ENCODE results near the gene CCNE1.
"Not testable (repeated sequence)": the region's sequence is repeated elsewhere in the genome, so short reads cannot be mapped to it uniquely, and the experiment has no call there.

Gene CCNE1

DNA sequence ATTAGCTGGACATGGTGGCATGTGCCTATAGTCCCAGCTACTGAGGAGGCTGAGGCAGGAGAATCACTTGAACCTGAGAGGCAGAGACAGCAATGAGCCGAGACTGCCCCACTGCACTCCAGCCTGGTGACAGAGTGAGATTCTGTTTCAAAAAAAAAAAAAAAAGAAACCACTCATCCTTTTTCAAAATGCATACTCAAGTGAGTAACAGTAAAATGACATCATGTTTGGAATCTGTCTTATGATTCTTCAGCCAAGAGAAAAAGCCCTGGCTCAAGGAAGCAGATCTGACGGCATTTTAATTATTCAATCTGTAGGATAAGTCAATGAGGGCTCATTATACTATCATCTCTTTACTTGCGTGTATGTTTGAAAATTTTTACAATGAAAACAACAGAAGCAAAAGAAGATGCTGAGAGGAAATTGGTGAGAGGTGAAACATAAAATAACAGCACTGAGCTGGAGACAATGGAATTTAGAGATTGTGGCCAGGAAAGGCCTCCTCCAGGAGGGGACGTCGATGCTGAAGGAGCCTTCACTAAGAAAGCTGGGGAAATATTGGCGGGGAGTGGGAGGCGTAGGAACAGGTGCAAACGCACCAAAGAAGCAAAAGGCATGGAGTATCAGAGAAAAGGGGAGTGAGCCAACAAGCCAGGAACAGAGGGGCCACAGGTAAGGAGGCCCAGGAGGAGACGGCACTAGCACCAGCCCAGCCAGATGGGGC, 12.9 kb upstream of the CCNE1 start:
- no peaks in the 10 kb centered on the region for H3K4me1 ChIP-seq (ENCODE audit: insufficient read depth, low read length)
- H3K9me3 ChIP-seq (ENCODE audit: insufficient read depth, low read length, severe bottlenecking): no peaks in the 10 kb centered on the region
- DNase-seq (no peak), ATAC-seq (ENCODE audit: insufficient read depth, low read depth) (no peak)
- no peak overlapping the region for H3K27ac ChIP-seq (ENCODE audit: low read length)
- no peaks in the 10 kb centered on the region for H3K79me2 ChIP-seq (ENCODE audit: insufficient read depth, low read length)
- no peaks in the 10 kb centered on the region for H4K20me1 ChIP-seq (ENCODE audit: insufficient read depth, low read length)
- no peak overlapping the region for H3K4me3 ChIP-seq (ENCODE audit: low read depth in 1 of 2, low read length in 2 of 2)
- H3K27me3 ChIP-seq (ENCODE audit: insufficient read depth, low read length, poor library complexity): no peaks in the 10 kb centered on the region
- no peak overlapping the region for H3K4me2 ChIP-seq (ENCODE audit: insufficient read depth, low read length)
- TF ChIP-seq EZH2 (IDR thresholded peaks at IDR 0.05; ENCODE audit: borderline replicate concordance, low read depth, low read length, severe bottlenecking): no peak
- TF ChIP-seq, protein P1, sequence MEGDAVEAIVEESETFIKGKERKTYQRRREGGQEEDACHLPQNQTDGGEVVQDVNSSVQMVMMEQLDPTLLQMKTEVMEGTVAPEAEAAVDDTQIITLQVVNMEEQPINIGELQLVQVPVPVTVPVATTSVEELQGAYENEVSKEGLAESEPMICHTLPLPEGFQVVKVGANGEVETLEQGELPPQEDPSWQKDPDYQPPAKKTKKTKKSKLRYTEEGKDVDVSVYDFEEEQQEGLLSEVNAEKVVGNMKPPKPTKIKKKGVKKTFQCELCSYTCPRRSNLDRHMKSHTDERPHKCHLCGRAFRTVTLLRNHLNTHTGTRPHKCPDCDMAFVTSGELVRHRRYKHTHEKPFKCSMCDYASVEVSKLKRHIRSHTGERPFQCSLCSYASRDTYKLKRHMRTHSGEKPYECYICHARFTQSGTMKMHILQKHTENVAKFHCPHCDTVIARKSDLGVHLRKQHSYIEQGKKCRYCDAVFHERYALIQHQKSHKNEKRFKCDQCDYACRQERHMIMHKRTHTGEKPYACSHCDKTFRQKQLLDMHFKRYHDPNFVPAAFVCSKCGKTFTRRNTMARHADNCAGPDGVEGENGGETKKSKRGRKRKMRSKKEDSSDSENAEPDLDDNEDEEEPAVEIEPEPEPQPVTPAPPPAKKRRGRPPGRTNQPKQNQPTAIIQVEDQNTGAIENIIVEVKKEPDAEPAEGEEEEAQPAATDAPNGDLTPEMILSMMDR (IDR thresholded peaks at IDR 0.05; ENCODE audit: borderline replicate concordance, extremely low read depth, low read length, poor library complexity, severe bottlenecking): no peak
- no peaks in the 10 kb centered on the region for H3K36me3 ChIP-seq (ENCODE audit: insufficient read depth, low read length)
- H2AFZ ChIP-seq (ENCODE audit: low read depth, low read length): no peak overlapping the region
- H3K9ac ChIP-seq (ENCODE audit: low read depth, low read length): no peak overlapping the region

DNA sequence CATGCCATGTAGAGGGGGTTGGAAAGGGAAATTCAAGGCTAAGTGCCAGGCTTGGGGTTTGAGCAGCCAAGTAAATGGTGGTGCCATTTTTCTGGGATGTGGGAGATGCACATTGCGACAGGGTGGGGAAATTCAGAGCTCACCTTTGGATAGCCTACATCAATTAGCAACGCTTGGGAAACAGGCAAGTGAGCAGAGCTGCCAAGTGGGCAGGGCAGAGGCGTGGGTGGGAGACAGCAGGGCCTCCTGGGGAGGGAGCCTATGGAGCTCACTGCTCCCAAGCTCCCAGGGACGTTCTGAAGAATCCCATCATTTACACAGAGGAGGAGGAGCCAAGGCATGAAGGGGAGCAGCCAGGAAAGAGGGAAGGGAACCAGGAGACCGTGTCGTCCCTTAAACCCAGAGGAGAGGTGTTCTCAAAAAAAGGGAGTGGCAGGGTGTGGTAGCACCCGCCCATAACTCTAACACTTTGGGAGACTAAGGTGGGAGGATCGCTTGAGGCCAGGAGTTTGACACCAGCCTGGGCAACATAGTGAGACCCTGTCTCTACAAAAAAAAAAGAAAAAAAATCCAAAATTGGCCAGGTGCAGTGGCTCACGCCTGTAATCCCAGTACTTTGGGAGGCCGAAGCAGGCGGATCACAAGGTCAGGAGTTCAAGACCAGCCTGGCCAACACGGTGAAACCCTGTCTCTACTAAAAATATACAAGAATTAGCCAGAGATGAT, 11.5 kb upstream of the CCNE1 start:
- Histone ChIP-seq H3K4me1 (ENCODE audit: insufficient read depth, low read length) (no peaks in the 10 kb centered on the region), H3K9ac (ENCODE audit: low read depth, low read length) (no peak overlapping the region), H3K79me2 (ENCODE audit: insufficient read depth, low read length) (no peaks in the 10 kb centered on the region), H4K20me1 (ENCODE audit: insufficient read depth, low read length) (no peaks in the 10 kb centered on the region), H3K4me2 (ENCODE audit: insufficient read depth, low read length) (no peak overlapping the region), H2AFZ (ENCODE audit: low read depth, low read length) (no peak overlapping the region), H3K36me3 (ENCODE audit: insufficient read depth, low read length) (no peaks in the 10 kb centered on the region), H3K27ac (ENCODE audit: low read length) (no peak overlapping the region), H3K4me3 (ENCODE audit: low read depth in 1 of 2, low read length in 2 of 2) (no peak overlapping the region), H3K27me3 (ENCODE audit: insufficient read depth, low read length, poor library complexity) (no peaks in the 10 kb centered on the region), H3K9me3 (ENCODE audit: insufficient read depth, low read length, severe bottlenecking) (no peaks in the 10 kb centered on the region)
- no peak for DNase-seq
- no peak for ATAC-seq (ENCODE audit: insufficient read depth, low read depth)
- TF ChIP-seq, protein P1 (IDR thresholded peaks at IDR 0.05; ENCODE audit: borderline replicate concordance, extremely low read depth, low read length, poor library complexity, severe bottlenecking): no peak
- TF ChIP-seq EZH2 (IDR thresholded peaks at IDR 0.05; ENCODE audit: borderline replicate concordance, low read depth, low read length, severe bottlenecking): no peak

DNA sequence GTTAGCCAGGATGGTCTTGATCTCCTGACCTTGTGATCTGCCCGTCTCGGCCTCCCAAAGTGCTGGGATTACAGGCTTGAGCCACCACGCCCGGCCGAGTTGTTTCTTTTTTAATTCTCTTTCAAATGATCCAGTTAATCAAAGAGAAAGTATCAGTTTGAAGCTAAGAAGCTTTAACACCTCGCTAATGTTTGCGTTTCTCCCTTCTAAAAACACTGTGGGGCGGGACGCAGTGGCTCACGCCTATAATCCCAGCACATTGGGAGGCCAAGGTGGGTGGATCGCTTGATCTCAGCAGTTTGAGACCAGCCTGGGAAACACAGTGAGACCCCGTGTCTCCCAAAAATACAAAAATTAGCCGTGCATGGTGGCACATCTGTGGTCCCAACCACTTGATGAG, 7.8 kb upstream of the CCNE1 start:
- not testable (repeated sequence) for H3K36me3 ChIP-seq (ENCODE audit: insufficient read depth, low read length); H2AFZ ChIP-seq (ENCODE audit: low read depth, low read length); H3K9me3 ChIP-seq (ENCODE audit: insufficient read depth, low read length, severe bottlenecking); H4K20me1 ChIP-seq (ENCODE audit: insufficient read depth, low read length); H3K4me2 ChIP-seq (ENCODE audit: insufficient read depth, low read length); H3K4me1 ChIP-seq (ENCODE audit: insufficient read depth, low read length); ATAC-seq (ENCODE audit: insufficient read depth, low read depth); DNase-seq; H3K27me3 ChIP-seq (ENCODE audit: insufficient read depth, low read length, poor library complexity); H3K4me3 ChIP-seq (ENCODE audit: low read depth in 1 of 2, low read length in 2 of 2); H3K79me2 ChIP-seq (ENCODE audit: insufficient read depth, low read length); H3K9ac ChIP-seq (ENCODE audit: low read depth, low read length); H3K27ac ChIP-seq (ENCODE audit: low read length)

DNA sequence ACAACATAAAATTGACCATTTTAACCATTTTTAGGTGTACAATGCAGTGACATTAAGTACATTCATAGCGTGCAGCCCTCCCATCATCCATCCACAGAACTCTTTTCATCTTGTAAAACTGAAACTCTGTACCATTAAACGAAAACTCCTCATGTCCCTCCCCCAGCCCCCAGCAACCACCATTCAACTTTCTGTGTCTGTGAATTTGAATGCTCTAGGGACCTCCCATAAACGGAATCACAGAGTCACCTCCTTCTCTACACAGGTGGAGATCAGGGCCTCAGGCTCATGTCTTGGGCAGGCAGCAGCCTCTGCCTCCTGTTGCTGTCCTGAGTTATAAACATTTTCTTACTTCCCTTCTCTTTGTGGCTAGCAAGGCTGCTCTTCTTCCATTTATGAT, 7.3 kb upstream of the CCNE1 start:
- no peaks in the 10 kb centered on the region for H3K36me3 ChIP-seq (ENCODE audit: insufficient read depth, low read length)
- H4K20me1 ChIP-seq (ENCODE audit: insufficient read depth, low read length): no peaks in the 10 kb centered on the region
- H3K79me2 ChIP-seq (ENCODE audit: insufficient read depth, low read length): no peaks in the 10 kb centered on the region
- no peak overlapping the region for H2AFZ ChIP-seq (ENCODE audit: low read depth, low read length)
- no peaks in the 10 kb centered on the region for H3K9me3 ChIP-seq (ENCODE audit: insufficient read depth, low read length, severe bottlenecking)
- ATAC-seq (ENCODE audit: insufficient read depth, low read depth): no peak
- no peak overlapping the region for H3K9ac ChIP-seq (ENCODE audit: low read depth, low read length)
- no peak overlapping the region for H3K4me2 ChIP-seq (ENCODE audit: insufficient read depth, low read length)
- DNase-seq: no peak
- H3K4me3 ChIP-seq (ENCODE audit: low read depth in 1 of 2, low read length in 2 of 2): no peak overlapping the region
- H3K27me3 ChIP-seq (ENCODE audit: insufficient read depth, low read length, poor library complexity): no peaks in the 10 kb centered on the region
- no peak for TF ChIP-seq EZH2 (IDR thresholded peaks at IDR 0.05; ENCODE audit: borderline replicate concordance, low read depth, low read length, severe bottlenecking)
- TF ChIP-seq, protein P1 (IDR thresholded peaks at IDR 0.05; ENCODE audit: borderline replicate concordance, extremely low read depth, low read length, poor library complexity, severe bottlenecking): no peak
- H3K27ac ChIP-seq (ENCODE audit: low read length): no peak overlapping the region
- H3K4me1 ChIP-seq (ENCODE audit: insufficient read depth, low read length): no peaks in the 10 kb centered on the region

Data from DND-41 (cell line).